SKM-1 (cell line): Measurements from ENCODE around the gene SYT17.
A peak's percentile ranks its signal among the peaks of the same experiment; 100 is the strongest.

Experiments used
- DNase-seq: peaks from one replicate; lab custom pipeline; 2025; ENCODE audit not compliant: unreplicated experiment; lab: John Stamatoyannopoulos, UW

SYT17 gene, protein sequence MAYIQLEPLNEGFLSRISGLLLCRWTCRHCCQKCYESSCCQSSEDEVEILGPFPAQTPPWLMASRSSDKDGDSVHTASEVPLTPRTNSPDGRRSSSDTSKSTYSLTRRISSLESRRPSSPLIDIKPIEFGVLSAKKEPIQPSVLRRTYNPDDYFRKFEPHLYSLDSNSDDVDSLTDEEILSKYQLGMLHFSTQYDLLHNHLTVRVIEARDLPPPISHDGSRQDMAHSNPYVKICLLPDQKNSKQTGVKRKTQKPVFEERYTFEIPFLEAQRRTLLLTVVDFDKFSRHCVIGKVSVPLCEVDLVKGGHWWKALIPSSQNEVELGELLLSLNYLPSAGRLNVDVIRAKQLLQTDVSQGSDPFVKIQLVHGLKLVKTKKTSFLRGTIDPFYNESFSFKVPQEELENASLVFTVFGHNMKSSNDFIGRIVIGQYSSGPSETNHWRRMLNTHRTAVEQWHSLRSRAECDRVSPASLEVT

GRCh38 chr16:19167710-19168370 is at the start of gene SYT17:
TSS of gene SYT17 (plus strand) at chr16:19168240. CDS start at chr16:19168647, 407 bp downstream.
- DNase-seq: no peak

GRCh38 chr16:19118938-19119431 is 49.1 kb upstream of the SYT17 start:
- peak; percentile 41 for DNase-seq

- no peak for DNase-seq
These were observed 48.5 kb upstream of the SYT17 start for GRCh38 chr16:19119564-19119963.

DNA sequence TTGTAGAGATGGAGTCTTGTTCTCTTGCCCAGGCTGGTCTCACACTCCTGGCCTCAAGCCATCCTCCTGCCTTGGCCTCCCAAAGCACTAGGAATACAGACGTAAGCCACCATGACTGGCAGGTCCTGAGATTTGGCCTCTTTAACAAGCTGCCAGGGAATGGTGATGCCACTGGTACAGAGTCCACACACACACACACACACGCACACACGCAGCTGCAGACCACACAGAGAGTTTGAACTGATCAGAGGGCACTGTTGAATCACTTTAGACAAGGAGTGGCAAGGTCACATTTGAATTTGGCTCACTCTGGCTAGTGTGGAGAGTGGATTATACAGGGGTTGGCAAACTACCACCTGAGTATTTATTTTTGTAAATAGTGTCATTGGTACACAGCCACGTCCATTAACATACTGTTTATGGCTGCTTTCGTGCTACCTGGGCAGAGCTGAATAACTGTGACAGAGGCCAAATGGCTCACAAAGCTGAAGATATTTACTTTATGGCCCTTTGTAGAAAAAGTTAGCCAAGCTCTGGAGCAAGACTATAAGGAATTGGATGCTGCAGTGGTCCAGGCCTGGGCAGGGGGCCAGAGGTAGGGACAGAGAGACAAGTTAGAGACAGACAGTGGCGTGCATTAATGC is 44.4 kb upstream of the SYT17 start:
- no peak for DNase-seq

GRCh38 chr16:19126300-19126699 is 41.7 kb upstream of the SYT17 start:
- no peak for DNase-seq

DNA sequence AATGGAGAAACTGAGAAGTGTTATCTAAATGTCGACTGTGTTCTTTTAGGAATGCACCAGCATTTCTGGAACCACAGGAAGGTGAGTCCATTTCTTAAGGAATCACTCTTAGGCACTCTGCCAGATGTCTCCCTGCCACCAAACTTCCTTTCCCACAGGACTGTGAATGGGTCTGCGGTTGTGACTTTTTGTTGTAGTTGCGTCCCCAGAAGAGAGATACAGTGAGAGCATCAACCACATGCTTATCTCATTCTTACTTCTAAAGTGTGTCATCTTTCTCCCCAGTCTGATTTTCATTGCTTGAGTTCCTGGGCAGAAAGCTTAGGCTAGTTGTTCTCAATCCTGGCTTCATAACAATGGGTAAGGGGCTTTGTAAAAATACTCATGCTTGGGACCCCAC is 40.8 kb upstream of the SYT17 start:
- DNase-seq: no peak

- no peak for DNase-seq
These were observed 40.3 kb upstream of the SYT17 start for GRCh38 chr16:19127674-19128131.

- DNase-seq: no peak
These were observed 39.4 kb upstream of the SYT17 start for GRCh38 chr16:19128454-19129200.

GRCh38 chr16:19130385-19130784 is 37.7 kb upstream of the SYT17 start:
- DNase-seq: no peak

GRCh38 chr16:19130852-19131824 is 36.9 kb upstream of the SYT17 start:
- DNase-seq: no peak

DNA sequence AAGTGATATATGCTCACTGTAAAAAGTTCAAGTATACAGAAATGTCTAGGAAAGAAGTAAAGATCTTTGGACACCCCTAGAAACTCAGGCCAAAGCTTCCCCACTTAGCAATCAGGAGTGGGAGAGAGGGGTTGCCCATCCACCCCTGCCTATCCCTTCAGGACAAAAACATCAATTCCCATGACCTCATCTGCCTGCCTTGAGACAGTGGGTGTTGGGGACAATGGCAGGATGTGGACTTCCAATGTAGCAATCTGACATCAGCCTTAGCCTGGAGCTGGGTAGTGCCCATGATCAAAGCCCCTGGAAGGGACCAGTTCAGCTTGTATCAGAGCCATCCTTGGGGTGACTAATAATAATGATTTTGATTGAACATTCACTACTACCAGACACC is 36.2 kb upstream of the SYT17 start:
- DNase-seq: no peak

DNA sequence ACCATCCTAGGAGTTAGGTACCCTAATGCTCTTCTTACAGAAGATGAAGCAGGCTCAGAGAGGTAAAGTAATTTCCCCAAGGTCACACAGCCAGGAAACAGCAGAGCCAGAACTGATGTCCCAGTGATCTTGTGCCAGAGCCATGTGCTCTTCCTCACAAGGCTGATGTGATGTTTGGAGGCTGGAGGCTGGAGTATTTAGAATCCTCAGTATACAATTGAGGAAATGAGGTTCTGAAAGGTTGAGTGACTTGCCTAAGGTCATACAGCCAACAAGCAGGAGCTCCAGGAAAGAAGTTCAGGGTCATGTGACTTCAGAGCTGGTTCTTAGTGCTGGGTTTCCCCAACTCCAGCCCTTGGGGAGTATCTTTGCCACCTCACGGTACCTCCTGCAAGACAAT is 35.8 kb upstream of the SYT17 start:
- DNase-seq: no peak

DNA sequence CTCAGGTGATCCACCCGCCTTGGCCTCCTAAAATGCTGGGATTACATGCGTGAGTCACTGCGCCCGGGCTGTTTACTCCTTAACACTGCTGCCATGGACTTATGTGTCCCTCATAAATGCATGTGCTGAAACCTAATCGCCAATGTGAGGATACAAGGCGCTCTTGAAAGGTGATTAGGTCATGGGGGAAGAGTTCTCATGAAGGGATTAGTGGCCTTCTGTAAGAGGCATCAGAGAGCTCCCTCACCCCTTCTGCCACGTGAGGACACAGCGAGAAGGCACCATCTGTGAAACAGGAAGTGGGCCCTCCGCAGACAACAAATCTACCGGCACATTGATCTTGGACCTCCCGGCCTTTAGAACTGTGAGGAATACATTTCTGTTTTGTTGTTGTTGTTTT is 35.1 kb upstream of the SYT17 start:
- DNase-seq: no peak

DNA sequence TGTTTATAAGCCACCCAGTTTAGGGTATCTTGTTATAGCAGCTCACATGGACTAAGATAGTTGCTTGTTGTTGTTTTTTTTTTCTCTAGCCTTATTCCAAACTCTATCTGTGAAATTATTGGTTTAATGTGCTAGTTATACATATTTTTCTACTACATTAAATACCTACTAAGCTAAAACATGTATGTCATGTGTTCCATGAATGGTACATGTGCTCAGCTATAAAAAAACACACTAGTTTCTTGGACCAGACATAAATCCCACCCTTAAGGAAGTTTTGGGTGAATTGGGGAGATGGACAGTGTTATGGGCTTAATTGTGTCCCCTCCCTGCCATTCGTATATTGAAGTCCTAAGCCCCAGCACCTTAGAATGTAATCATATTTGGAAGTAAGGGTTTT is 34.4 kb upstream of the SYT17 start:
- no peak for DNase-seq

DNA sequence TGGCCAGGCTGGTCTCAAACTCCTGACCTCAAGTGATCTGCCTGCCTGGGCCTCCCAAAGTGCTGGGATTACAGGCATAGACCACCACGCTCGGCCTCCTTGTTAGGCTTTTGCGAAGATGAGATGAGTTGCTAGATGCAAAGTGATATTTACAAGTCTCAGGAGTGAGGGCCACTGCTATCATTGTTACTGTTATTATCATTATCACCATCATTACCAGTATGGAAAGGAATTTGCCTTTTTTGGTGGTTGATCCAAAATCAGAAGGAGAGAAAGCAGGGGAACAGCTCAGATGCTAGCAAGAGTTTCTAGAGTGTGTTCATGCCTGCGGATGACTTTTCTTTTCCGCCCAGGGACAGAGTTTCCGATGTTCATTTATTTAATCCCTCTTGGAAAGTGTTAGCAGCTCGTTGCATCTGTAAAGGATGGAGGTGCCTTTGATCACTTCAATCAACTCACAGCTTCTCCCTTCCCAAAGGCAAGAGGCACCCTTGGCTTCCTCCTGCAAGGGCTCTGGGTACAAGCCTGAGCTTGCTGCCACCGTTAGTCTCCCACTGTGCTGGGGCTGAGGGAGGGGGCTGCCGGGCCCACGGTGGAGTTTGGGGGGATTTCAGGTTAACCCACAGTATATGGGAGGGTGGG is 32.7 kb upstream of the SYT17 start:
- no peak for DNase-seq

GRCh38 chr16:19135896-19136438 is 32.1 kb upstream of the SYT17 start:
- DNase-seq: no peak

- no peak for DNase-seq
These were observed 31.4 kb upstream of the SYT17 start for GRCh38 chr16:19136549-19137196.
